ENCODE data around the gene EPHA4. TPM values are rescaled to one million over a fixed set of nuclear protein-coding genes. Genes with fewer than 3 reads are reported as not detected.

EPHA4 gene
- total and polyA plus RNA-seq, 2 donors (not counting 1 experiment from before 2014, with no cell fraction given), result 9.6 to 21.0 TPM

- H3K4me3 ChIP-seq (replicated peaks in 1 of 4; ENCODE audit: control extremely low read depth in 1 of 4, insufficient read depth in 1 of 4, low read depth in 3 of 4, low read length in 4 of 4), result no peak overlapping the region
- no peaks in the 10 kb centered on the region for H4K20me1 ChIP-seq (ENCODE audit: control insufficient read depth, extremely low read depth, insufficient read depth, low read length)
- H3K4me1 ChIP-seq (ENCODE audit: control insufficient read depth, extremely low read depth, insufficient read depth, low read length), result no peaks in the 10 kb centered on the region
- H3K27me3 ChIP-seq (ENCODE audit: control insufficient read depth, insufficient read depth, low read length), result no peaks in the 10 kb centered on the region
- peak in 1 of 2 donors; percentile 7 for DNase-seq (ENCODE audit: low read depth in 2 of 2)
- H3K9ac ChIP-seq (ENCODE audit: insufficient read depth, low read length), result no peak overlapping the region
- no peaks in the 10 kb centered on the region for H3K9me3 ChIP-seq (ENCODE audit: control insufficient read depth, insufficient read depth, low read depth, low read length)
- TF ChIP-seq EZH2 (IDR thresholded peaks at IDR 0.05; ENCODE audit: low read length, missing control alignments) (no peak), CTCF (conservative IDR thresholded peaks at IDR 0.05 in 1 of 2, IDR thresholded peaks at IDR 0.05 in 1 of 2; ENCODE audit: low read depth in 1 of 2, low read length in 2 of 2) (no peak)
- H3K36me3 ChIP-seq (ENCODE audit: control insufficient read depth, insufficient read depth, low read length), result no peaks in the 10 kb centered on the region
- H2AFZ ChIP-seq (ENCODE audit: low read length), result no peak overlapping the region
- no peaks in the 10 kb centered on the region for H3K79me2 ChIP-seq (ENCODE audit: control insufficient read depth, insufficient read depth, low read length)
- no peak overlapping the region for H3K27ac ChIP-seq (ENCODE audit: insufficient read depth, low read length)
- no peak overlapping the region for H3K4me2 ChIP-seq (ENCODE audit: extremely low read depth, insufficient read depth, low read length)
Measured at GRCh38 chr2:221455214-221455613, 116.9 kb downstream of the EPHA4 start.

DNA sequence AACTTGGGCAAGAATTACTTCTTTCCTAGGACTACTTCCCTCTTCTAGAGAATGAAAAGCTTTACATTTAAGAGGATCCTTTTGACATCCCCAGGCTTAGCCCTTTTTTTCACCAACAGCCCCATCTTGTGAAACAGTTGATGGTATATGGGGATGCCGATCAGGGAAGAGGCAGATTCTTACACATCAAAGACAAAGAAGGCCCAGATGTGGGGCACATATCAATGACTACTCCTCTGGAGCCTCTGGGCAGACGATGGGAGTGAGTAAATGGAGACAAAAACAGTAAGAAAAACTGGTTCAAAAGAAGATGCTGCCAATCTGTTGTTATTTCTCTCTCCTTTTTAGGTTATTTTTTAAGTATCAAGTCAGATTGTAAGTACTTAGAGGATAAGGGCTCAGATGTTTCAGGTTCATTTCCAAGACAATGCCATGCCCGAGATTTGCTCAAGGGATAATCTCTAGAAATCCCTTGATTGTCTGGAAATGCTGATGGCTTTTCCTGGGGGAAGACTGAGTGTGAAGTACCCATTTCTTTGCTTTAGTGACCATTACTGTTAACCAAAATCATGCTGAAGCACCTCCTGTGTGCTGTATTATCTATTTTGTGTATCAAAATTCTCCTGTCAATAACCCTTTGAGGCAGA, 117.5 kb downstream of the EPHA4 start:
- no peak for TF ChIP-seq EZH2 (IDR thresholded peaks at IDR 0.05; ENCODE audit: low read length, missing control alignments)
- TF ChIP-seq CTCF (conservative IDR thresholded peaks at IDR 0.05 in 1 of 2, IDR thresholded peaks at IDR 0.05 in 1 of 2; ENCODE audit: low read depth in 1 of 2, low read length in 2 of 2), result no peak
- H3K4me2 ChIP-seq (ENCODE audit: extremely low read depth, insufficient read depth, low read length), result no peak overlapping the region
- no peak for DNase-seq (ENCODE audit: low read depth in 2 of 2)
- no peaks in the 10 kb centered on the region for H3K36me3 ChIP-seq (ENCODE audit: control insufficient read depth, insufficient read depth, low read length)
- no peak overlapping the region for H3K27ac ChIP-seq (ENCODE audit: insufficient read depth, low read length)
- H3K4me1 ChIP-seq (ENCODE audit: control insufficient read depth, extremely low read depth, insufficient read depth, low read length), result no peaks in the 10 kb centered on the region
- no peak overlapping the region for H3K9ac ChIP-seq (ENCODE audit: insufficient read depth, low read length)
- H2AFZ ChIP-seq (ENCODE audit: low read length), result no peak overlapping the region
- H3K79me2 ChIP-seq (ENCODE audit: control insufficient read depth, insufficient read depth, low read length), result no peaks in the 10 kb centered on the region
- H3K27me3 ChIP-seq (ENCODE audit: control insufficient read depth, insufficient read depth, low read length), result no peaks in the 10 kb centered on the region
- no peaks in the 10 kb centered on the region for H4K20me1 ChIP-seq (ENCODE audit: control insufficient read depth, extremely low read depth, insufficient read depth, low read length)
- no peaks in the 10 kb centered on the region for H3K9me3 ChIP-seq (ENCODE audit: control insufficient read depth, insufficient read depth, low read depth, low read length)
- H3K4me3 ChIP-seq (replicated peaks in 1 of 4; ENCODE audit: control extremely low read depth in 1 of 4, insufficient read depth in 1 of 4, low read depth in 3 of 4, low read length in 4 of 4), result no peak overlapping the region

GRCh38 chr2:221451862-221452788, 120.0 kb downstream of the EPHA4 start:
- H3K4me1 ChIP-seq (ENCODE audit: control insufficient read depth, extremely low read depth, insufficient read depth, low read length), result no peaks in the 10 kb centered on the region
- no peaks in the 10 kb centered on the region for H3K79me2 ChIP-seq (ENCODE audit: control insufficient read depth, insufficient read depth, low read length)
- no peak overlapping the region for H3K9ac ChIP-seq (ENCODE audit: insufficient read depth, low read length)
- H3K27me3 ChIP-seq (ENCODE audit: control insufficient read depth, insufficient read depth, low read length), result no peaks in the 10 kb centered on the region
- no peak overlapping the region for H2AFZ ChIP-seq (ENCODE audit: low read length)
- H3K4me2 ChIP-seq (ENCODE audit: extremely low read depth, insufficient read depth, low read length), result no peak overlapping the region
- no peaks in the 10 kb centered on the region for H3K9me3 ChIP-seq (ENCODE audit: control insufficient read depth, insufficient read depth, low read depth, low read length)
- no peak overlapping the region for H3K27ac ChIP-seq (ENCODE audit: insufficient read depth, low read length)
- H3K4me3 ChIP-seq (replicated peaks in 1 of 4; ENCODE audit: control extremely low read depth in 1 of 4, insufficient read depth in 1 of 4, low read depth in 3 of 4, low read length in 4 of 4), result no peak overlapping the region
- H4K20me1 ChIP-seq (ENCODE audit: control insufficient read depth, extremely low read depth, insufficient read depth, low read length), result no peaks in the 10 kb centered on the region
- no peak for TF ChIP-seq CTCF (conservative IDR thresholded peaks at IDR 0.05 in 1 of 2, IDR thresholded peaks at IDR 0.05 in 1 of 2; ENCODE audit: low read depth in 1 of 2, low read length in 2 of 2)
- no peak for TF ChIP-seq EZH2 (IDR thresholded peaks at IDR 0.05; ENCODE audit: low read length, missing control alignments)
- no peaks in the 10 kb centered on the region for H3K36me3 ChIP-seq (ENCODE audit: control insufficient read depth, insufficient read depth, low read length)
- DNase-seq (ENCODE audit: low read depth in 2 of 2), result no peak

Measured in fibroblast of lung (primary cell).